BLaER1 treated with 17β-estradiol and CSF1 and Interleukin-3, amounts not matched to agents 10 nM and 100 nM (cell line): Measurements from ENCODE around the gene TUBD1.

Experiments used
- H3K27ac ChIP-seq, 11 experiments: shearing (Covaris generic); formaldehyde crosslinking; 2 replicates each; pipeline ENCODE4 v1.8.1; 2022
- H3K27me3 ChIP-seq, 11 experiments: shearing (Covaris generic); formaldehyde crosslinking; 2 replicates each; pipeline ENCODE4 v1.8.1; 2022
- H3K36me3 ChIP-seq, 11 experiments: shearing (Covaris generic); formaldehyde crosslinking; 2 replicates each; pipeline ENCODE4 v1.8.1; 2022
- H3K4me1 ChIP-seq, 10 experiments: shearing (Covaris generic); formaldehyde crosslinking; 2 replicates each; pipeline ENCODE4 v1.8.1; 2022
- H3K4me2 ChIP-seq, 11 experiments: shearing (Covaris generic); formaldehyde crosslinking; 2 replicates each; pipeline ENCODE4 v1.8.1; 2022
- H3K4me3 ChIP-seq, 10 experiments: shearing (Covaris generic); formaldehyde crosslinking; 2 replicates each; pipeline ENCODE4 v1.8.1; 2022
- H3K9ac ChIP-seq, 11 experiments: shearing (Covaris generic); formaldehyde crosslinking; 2 replicates each; pipeline ENCODE4 v1.8.1; 2022
- H3K9me3 ChIP-seq, 11 experiments: shearing (Covaris generic); formaldehyde crosslinking; replicated peaks in 1 of 11; 2 replicates each; pipeline ENCODE4 v1.8.1; 2022
- H4K20me1 ChIP-seq, 11 experiments: shearing (Covaris generic); formaldehyde crosslinking; 2 replicates each; pipeline ENCODE4 v1.8.1; 2022
- Cebpa-rat ChIP-seq, 11 experiments: shearing (Covaris generic); IDR thresholded peaks; 2 replicates each; pipeline ENCODE4 v1.8.1; 2022

Gene TUBD1

GRCh38 chr17:59811209-59811608 is 81.5 kb downstream of the TUBD1 start:
- peak overlapping the region in 7 of 11 experiments; percentile 45 to 70 (median 64); a peak in 11 of 22 replicates for H3K9ac ChIP-seq
- peak overlapping the region; percentile 24 to 93 (median 64); a peak in 18 of 22 replicates for H3K4me2 ChIP-seq
- no peaks in the 10 kb centered on the region for H3K27me3 ChIP-seq
- no peaks in the 10 kb centered on the region for H3K9me3 ChIP-seq
- H3K27ac ChIP-seq: peak overlapping the region; percentile 64 to 85 (median 79)
- no peaks in the 10 kb centered on the region for H4K20me1 ChIP-seq
- H3K4me3 ChIP-seq: peak overlapping the region in 1 of 10 experiments; percentile 17; a peak in 1 of 20 replicates
- peaks cover 19 to 68% (median 43%) of the 10 kb centered on the region in 11 experiments for H3K36me3 ChIP-seq
- peaks cover 14 to 98% (median 38%) of the 10 kb centered on the region in 10 experiments for H3K4me1 ChIP-seq
- TF ChIP-seq Cebpa-rat (IDR thresholded peaks at IDR 0.05): no peak

- no peaks in the 10 kb centered on the region for H3K27me3 ChIP-seq
- H3K4me2 ChIP-seq: peak overlapping the region in 5 of 11 experiments; percentile 41 to 93 (median 81); a peak in 8 of 22 replicates
- H3K9me3 ChIP-seq: no peaks in the 10 kb centered on the region
- no peak overlapping the region for H3K4me3 ChIP-seq
- H3K36me3 ChIP-seq: peaks cover 15 to 65% (median 40%) of the 10 kb centered on the region in 11 experiments
- peak overlapping the region in 3 of 11 experiments; percentile 64 to 70 (median 67); a peak in 3 of 22 replicates for H3K9ac ChIP-seq
- no peak for TF ChIP-seq Cebpa-rat (IDR thresholded peaks at IDR 0.05)
- peaks cover 14 to 95% (median 36%) of the 10 kb centered on the region in 10 experiments for H3K4me1 ChIP-seq
- peak overlapping the region in 10 of 11 experiments; percentile 64 to 85 (median 80); a peak in 18 of 22 replicates for H3K27ac ChIP-seq
- no peaks in the 10 kb centered on the region for H4K20me1 ChIP-seq
These were observed 81.9 kb downstream of the TUBD1 start for GRCh38 chr17:59810894-59811153.
